Fibroblast of lung (primary cell): Measurements from ENCODE around the gene SEZ6L.

Source experiments
- CTCF ChIP-seq, 2 donors: IDR thresholded peaks in 1 of 2; conservative IDR thresholded peaks in 1 of 2; 1 replicate in 1 of 2; 2 replicates in 1 of 2; pipeline ENCODE4 v1.5.1; 2011 to 2012; ENCODE audit warnings: low read length in 2 of 2, control low read depth in 1 of 2, inconsistent platforms in 1 of 2, low read depth in 1 of 2, mild to moderate bottlenecking in 1 of 2
- EZH2 ChIP-seq: IDR thresholded peaks from 2 replicates; pipeline ENCODE4 v1.5.1; 2012; ENCODE audit warnings: low read length, control low read depth, mild to moderate bottlenecking; ENCODE audit errors: missing control alignments

DNA sequence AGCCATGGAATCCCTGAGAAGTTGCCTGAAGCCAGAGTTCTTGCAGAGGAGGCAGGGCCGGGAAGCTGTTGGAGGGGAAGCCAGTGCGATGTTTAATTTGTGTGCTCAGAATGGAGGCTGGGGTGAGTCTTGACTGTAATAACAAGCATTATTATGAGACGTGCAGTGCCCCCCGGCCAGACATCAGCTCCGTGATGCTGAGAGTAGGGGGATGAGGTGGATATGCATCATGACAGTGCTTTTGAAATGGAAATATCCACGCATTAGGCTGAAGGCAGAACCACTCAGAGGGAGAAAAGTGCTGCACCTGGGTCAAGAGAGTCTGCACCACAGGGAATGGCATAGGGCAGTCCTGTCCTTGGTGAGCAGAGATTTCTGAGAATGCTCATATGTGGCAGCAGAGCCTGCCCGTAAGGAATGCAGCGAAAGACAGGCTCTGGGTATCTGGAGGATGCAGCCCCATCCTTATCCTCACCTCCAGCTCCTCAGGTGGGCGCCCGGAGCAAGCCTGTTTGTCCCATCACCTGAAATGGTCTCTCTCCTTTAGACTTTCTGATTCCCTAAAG lies 37.6 kb upstream of the SEZ6L start:
- no peak for TF ChIP-seq CTCF (conservative IDR thresholded peaks at IDR 0.05 in 1 of 2, IDR thresholded peaks at IDR 0.05 in 1 of 2; ENCODE audit: low read depth in 1 of 2, low read length in 2 of 2)
- no peak for TF ChIP-seq EZH2
